CD4-positive, alpha-beta T cell (primary cell): ENCODE results near the gene PPP1R14C. TPM values are rescaled to one million over a fixed set of nuclear protein-coding genes. Genes with fewer than 3 reads are reported as not detected.
A peak's percentile ranks its signal among the peaks of the same experiment; 100 is the strongest.

Experiments used
- ATAC-seq: fragments of 200-7000 bp; cut with Tn5 transposase; one replicate; pipeline ENCODE4 v1.10.0; 2022; ENCODE audit warnings: mild to moderate bottlenecking; ENCODE audit not compliant: poor library complexity
- CTCF ChIA-PET: fragments of 350-600 bp; sonication (Branson Sonifier 250); formaldehyde crosslinking; loops from one replicate; lab custom pipeline; 2021; ENCODE audit warnings: antibody characterized with exemption, inconsistent platforms; lab: Charles Lee
- POLR2A ChIA-PET: fragments of 350-600 bp; sonication (Branson Sonifier 250); formaldehyde crosslinking; loops from one replicate; lab custom pipeline; 2021; ENCODE audit warnings: antibody characterized with exemption, inconsistent platforms; lab: Charles Lee
- DNase-seq, 14 experiments: peaks; one replicate each; pipeline ENCODE4 v3.0.0-alpha.2; 2013 to 2020; ENCODE audit warnings: mixed read lengths in 2 of 14
- H3K27ac ChIP-seq, 2 donors: one replicate each; pipeline versions ENCODE4 v1.5.1 to v1.7.0; 2013; ENCODE audit warnings: low read length in 2 of 2, low read depth in 1 of 2, mild to moderate bottlenecking in 1 of 2
- H3K27me3 ChIP-seq, 2 experiments: 1 replicate in 1 of 2; 2 replicates in 1 of 2; pipeline versions ENCODE4 v1.6.1 to v1.7.0; 2013; ENCODE audit warnings: low read length in 2 of 2, control low read depth in 1 of 2, mild to moderate bottlenecking in 1 of 2, moderate library complexity in 1 of 2; ENCODE audit not compliant: insufficient read depth in 2 of 2, control insufficient read depth in 1 of 2
- H3K36me3 ChIP-seq: one replicate; pipeline ENCODE4 v1.6.1; 2013; ENCODE audit warnings: low read length, control low read depth; ENCODE audit not compliant: insufficient read depth
- H3K4me1 ChIP-seq: one replicate; pipeline ENCODE4 v1.6.1; 2013; ENCODE audit warnings: low read length, control low read depth; ENCODE audit not compliant: insufficient read depth
- H3K4me3 ChIP-seq: one replicate; pipeline ENCODE4 v1.5.1; 2013; ENCODE audit warnings: mild to moderate bottlenecking, low read length, moderate library complexity
- H3K9me3 ChIP-seq, 2 experiments: 1 replicate in 1 of 2; 2 replicates in 1 of 2; pipeline versions ENCODE4 v1.6.1 to v1.7.0; 2013; ENCODE audit warnings: low read length in 2 of 2, mild to moderate bottlenecking in 2 of 2, control low read depth in 1 of 2, moderate library complexity in 1 of 2; ENCODE audit not compliant: control insufficient read depth in 1 of 2, insufficient read depth in 1 of 2
- H3K27ac Mint-ChIP-seq: one replicate; pipeline ENCODE4 v1.8.0; 2020; ENCODE audit warnings: mixed read lengths
- H3K27me3 Mint-ChIP-seq: one replicate; pipeline ENCODE4 v1.8.0; 2021; ENCODE audit warnings: mixed read lengths
- H3K36me3 Mint-ChIP-seq: one replicate; pipeline ENCODE4 v1.8.0; 2021; ENCODE audit warnings: low read depth, mixed read lengths
- H3K4me1 Mint-ChIP-seq: one replicate; pipeline ENCODE4 v1.8.0; 2021; ENCODE audit warnings: low read depth, mixed read lengths
- H3K4me3 Mint-ChIP-seq: one replicate; pipeline ENCODE4 v1.8.0; 2020; ENCODE audit warnings: mild to moderate bottlenecking, mixed read lengths
- H3K9me3 Mint-ChIP-seq: one replicate; pipeline ENCODE4 v1.8.0; 2020; ENCODE audit warnings: mixed read lengths
- CTCF ChIP-seq: fragments of 200-600 bp; IDR thresholded peaks from one replicate; pipeline ENCODE4 v1.8.0; 2022; ENCODE audit warnings: antibody characterized with exemption, mild to moderate bottlenecking
- intact Hi-C, 2 experiments: fragments of 100-400 bp; cut with DNase I in 1 of 2; cut with micrococcal nuclease in 1 of 2; formaldehyde crosslinking; loops; one replicate each; pipeline versions ENCODE4 v1.15.1 to v1.9.0; 2023 to 2025; cut with DNase I, micrococcal nuclease
- total RNA-seq, 174 experiments: library from RNA in 2 of 174; stranded (reverse) in 2 of 174; gene quantifications; one replicate each; pipeline ENCODE4 v1.2.3 and lab custom pipeline; 2021 to 2026

PPP1R14C gene
- total RNA-seq, 2 experiments from 2014 or later, result not detected

- TF ChIP-seq CTCF, result no peak
- Histone ChIP-seq H3K27me3 (no peaks in the 10 kb centered on the region), H3K4me3 (no peak overlapping the region), H3K9me3 (peaks cover 0 to 4% of the 10 kb centered on the region in 2 experiments), H3K36me3 (no peaks in the 10 kb centered on the region), H3K4me1 (peaks cover 21% of the 10 kb centered on the region), H3K27ac (no peak overlapping the region)
- Mint-ChIP-seq H3K36me3 (no peaks in the 10 kb centered on the region), H3K9me3 (no peaks in the 10 kb centered on the region), H3K27me3 (peaks cover 6% of the 10 kb centered on the region), H3K27ac (no peak overlapping the region), H3K4me1 (peaks cover 23% of the 10 kb centered on the region), H3K4me3 (no peak overlapping the region)
- peak in 1 of 14 experiments; percentile 19 for DNase-seq
- no peak for ATAC-seq
- ChIA-PET CTCF (no interaction called here), POLR2A (no interaction called here)
- intact Hi-C loops, result loop anchor here in 1 of 2 experiments (10.0 kb wide), 1 partner anchor 1050 kb away; no protein-coding TSS in a partner anchor
Observed at GRCh38 chr6:150235218-150235617, 92.4 kb downstream of the PPP1R14C start.

- no peak for ATAC-seq
Observed at GRCh38 chr6:150236114-150236513, 93.3 kb downstream of the PPP1R14C start.

GRCh38 chr6:150236544-150236943 is 93.7 kb downstream of the PPP1R14C start:
- intact Hi-C loops, result loop anchor here in 1 of 2 experiments (10.0 kb wide), 1 partner anchor 1052 kb away; no protein-coding TSS in a partner anchor
- ATAC-seq (no peak), DNase-seq (no peak)
- H3K27me3 ChIP-seq, result no peaks in the 10 kb centered on the region
- H3K9me3 Mint-ChIP-seq, result no peaks in the 10 kb centered on the region
- TF ChIP-seq CTCF, result no peak
- POLR2A ChIA-PET, result no interaction called here
- H3K27ac ChIP-seq, result no peak overlapping the region
- CTCF ChIA-PET, result no interaction called here
- no peaks in the 10 kb centered on the region for H3K36me3 Mint-ChIP-seq
- H3K4me3 Mint-ChIP-seq, result no peak overlapping the region
- H3K4me3 ChIP-seq, result no peak overlapping the region
- H3K27ac Mint-ChIP-seq, result no peak overlapping the region
- H3K9me3 ChIP-seq, result peaks cover 0 to 4% of the 10 kb centered on the region in 2 experiments
- peaks cover under 1% of the 10 kb centered on the region for H3K27me3 Mint-ChIP-seq
- peaks cover 23% of the 10 kb centered on the region for H3K4me1 Mint-ChIP-seq
- peaks cover 21% of the 10 kb centered on the region for H3K4me1 ChIP-seq
- H3K36me3 ChIP-seq, result no peaks in the 10 kb centered on the region

More at GRCh38 chr6:150236114-150236513, 93.3 kb downstream of the PPP1R14C start:
- Histone ChIP-seq H3K9me3 (peaks cover 0 to 4% of the 10 kb centered on the region in 2 experiments), H3K27ac (no peak overlapping the region), H3K36me3 (no peaks in the 10 kb centered on the region), H3K4me1 (peaks cover 21% of the 10 kb centered on the region), H3K27me3 (no peaks in the 10 kb centered on the region), H3K4me3 (no peak overlapping the region)
- intact Hi-C loops, result loop anchor here in 1 of 2 experiments (10.0 kb wide), 1 partner anchor 1051 kb away; no protein-coding TSS in a partner anchor
- peaks cover 5% of the 10 kb centered on the region for H3K27me3 Mint-ChIP-seq
- ChIA-PET POLR2A (no interaction called here), CTCF (no interaction called here)
- no peaks in the 10 kb centered on the region for H3K36me3 Mint-ChIP-seq
- no peaks in the 10 kb centered on the region for H3K9me3 Mint-ChIP-seq
- no peak for TF ChIP-seq CTCF
- H3K4me3 Mint-ChIP-seq, result no peak overlapping the region
- DNase-seq, result no peak
- H3K27ac Mint-ChIP-seq, result no peak overlapping the region
- peaks cover 23% of the 10 kb centered on the region for H3K4me1 Mint-ChIP-seq
